GM18868 (cell line): ENCODE results near the gene CATSPER1.
A peak's percentile ranks its signal among the peaks of the same experiment; 100 is the strongest.
"Not testable (repeated sequence)": the region's sequence is repeated elsewhere in the genome, so short reads cannot be mapped to it uniquely, and the experiment has no call there.

ENCODE experiments used
- ATAC-seq: cut with Tn5 transposase; IDR thresholded peaks from one replicate; pipeline ENCODE4 v1.9.1; 2021; ENCODE audit warnings: mild to moderate bottlenecking, moderate library complexity; ENCODE audit not compliant: unreplicated experiment

CATSPER1 gene

DNA sequence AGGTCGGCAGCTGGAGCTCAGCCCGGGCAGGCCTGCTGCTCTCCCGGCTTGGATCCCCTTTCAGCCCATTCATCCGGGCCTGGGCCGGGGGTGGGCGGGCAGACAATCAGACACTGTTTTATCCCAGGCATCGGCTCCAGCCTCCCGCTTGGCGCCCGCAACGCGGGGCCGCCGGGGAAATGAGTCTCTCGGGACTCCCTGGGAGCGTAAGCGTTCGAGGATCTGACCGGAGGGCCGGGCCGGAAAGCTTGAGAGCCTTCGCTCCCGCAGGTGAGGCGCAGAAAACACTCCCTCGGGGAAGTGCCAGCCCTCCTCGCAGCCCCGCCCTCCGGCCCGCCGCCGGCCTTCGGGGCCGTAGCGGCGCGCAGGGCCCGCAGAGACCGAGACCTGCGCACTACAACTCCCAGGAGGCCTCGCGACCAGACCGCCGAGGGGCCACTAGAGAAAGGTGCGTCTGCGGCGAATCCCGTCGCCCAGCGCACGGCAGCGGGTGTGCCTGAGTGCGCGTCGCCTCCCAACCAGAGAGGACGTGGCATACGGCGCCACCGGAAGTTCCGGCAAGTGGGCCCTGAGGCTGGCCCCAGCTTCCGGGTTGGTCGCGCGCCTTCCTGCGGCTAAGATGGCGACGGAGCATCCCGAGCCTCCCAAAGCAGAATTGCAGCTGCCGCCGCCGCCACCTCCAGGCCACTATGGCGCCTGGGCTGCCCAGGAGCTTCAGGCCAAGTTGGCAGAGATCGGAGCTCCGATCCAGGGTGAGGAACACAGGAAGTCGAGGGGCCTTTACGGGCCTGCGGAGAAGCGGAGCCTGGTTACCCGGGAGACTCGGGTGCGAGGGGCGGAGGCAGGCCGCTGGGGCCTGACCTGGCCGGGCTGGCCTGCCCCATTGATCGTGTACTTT is 25.7 kb upstream of the CATSPER1 start, which contains the start of gene SF3B2:
Gene SF3B2 (plus strand): TSS at position 599 of the 898 bp plus-strand sequence. CDS start 21 bp downstream, at position 620.
- peak; percentile 94 for ATAC-seq

DNA sequence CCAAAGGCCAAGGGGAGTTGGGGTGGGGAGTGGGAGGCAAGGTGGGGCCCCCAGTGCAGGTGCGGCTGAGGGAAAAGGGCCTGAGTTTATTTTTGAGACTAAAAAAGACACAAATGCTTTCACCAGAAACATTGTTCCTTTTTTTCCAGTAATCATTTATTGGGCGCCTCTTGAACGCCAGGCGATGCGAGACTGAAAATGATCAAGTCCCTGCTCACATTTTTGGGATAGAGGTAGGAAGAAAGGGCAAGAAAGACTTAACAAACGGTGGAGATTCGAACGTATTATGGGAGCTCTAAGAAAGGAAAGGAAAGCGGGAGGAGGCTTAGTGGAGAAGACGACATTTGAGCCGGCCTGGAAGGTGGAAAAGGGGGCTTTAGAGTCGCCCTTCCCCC is 25.1 kb upstream of the CATSPER1 start:
- no peak for ATAC-seq

DNA sequence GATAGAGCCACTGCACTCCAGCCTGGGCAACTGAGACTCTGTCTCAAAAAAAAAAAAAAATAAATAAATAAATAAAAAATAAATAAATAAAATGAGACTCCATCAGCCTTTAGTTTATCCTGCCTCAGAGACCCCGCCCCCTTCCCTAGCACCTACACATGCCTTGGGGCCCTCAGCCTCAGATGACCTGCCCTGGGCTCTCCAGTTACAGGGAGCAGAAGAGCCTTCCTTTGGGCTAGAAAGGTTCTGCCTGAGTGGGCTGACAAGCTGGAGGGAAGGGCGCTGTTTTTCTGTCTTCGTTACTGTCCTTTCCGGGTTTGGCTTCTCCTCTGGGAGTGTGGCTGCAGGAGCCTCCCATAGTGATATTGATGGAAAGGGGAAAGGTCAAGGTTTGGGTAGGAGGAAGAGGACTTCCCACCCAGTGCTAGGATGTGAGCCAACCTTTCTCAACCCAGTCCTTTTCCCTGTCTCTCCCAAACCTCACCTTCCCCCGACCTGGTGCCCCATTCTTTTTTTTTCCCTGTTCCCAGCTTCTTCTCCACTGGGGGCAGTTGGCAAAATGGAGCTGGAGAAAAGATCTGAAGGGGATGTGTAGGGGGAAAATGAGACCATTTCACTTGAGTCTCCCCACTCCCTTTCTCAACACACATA is 24.4 kb upstream of the CATSPER1 start:
- no peak for ATAC-seq

DNA sequence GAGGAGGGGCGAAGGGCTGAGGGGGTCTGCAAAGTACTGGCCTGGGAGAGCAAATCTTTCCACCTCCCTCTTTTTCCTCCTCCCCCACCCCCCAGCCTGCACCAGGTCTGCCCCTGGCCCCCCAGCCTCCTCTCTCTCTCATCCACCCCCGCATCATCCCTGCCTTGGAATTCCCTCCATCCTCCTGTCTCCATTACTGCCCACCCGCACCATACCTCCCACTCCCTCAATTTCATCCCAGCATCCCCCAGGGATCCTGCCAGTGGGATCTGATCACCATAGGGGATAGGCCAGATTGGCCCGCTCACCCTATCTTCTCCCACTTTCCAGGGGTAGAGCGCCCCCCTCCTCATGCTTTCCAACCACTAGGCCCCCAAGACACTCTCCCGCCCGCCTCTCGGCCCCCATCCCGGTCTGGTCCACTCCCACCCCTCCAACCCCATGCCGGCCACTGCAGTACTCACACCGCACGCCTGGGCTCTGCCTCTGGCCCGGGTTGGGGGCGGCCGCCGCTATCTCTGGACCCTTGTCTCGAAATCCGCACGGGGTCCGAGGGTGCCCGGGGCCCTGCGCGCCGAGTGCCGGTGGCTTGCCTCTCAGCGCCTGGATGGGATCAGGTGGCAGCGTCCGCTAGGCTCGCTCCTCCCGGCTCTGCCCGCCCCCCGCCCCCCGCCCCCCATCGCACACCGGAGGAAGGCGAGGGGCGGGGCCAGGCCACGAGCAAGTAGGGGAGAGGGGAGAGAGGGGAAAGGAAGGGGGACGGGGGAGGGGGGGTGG is 22.5 kb upstream of the CATSPER1 start, which contains the start of gene GAL3ST3:
Gene GAL3ST3 (minus strand): TSS at position 615 of the 777 bp plus-strand sequence. CDS start 3,746 bp downstream, outside the sequence.
- no peak for ATAC-seq

DNA sequence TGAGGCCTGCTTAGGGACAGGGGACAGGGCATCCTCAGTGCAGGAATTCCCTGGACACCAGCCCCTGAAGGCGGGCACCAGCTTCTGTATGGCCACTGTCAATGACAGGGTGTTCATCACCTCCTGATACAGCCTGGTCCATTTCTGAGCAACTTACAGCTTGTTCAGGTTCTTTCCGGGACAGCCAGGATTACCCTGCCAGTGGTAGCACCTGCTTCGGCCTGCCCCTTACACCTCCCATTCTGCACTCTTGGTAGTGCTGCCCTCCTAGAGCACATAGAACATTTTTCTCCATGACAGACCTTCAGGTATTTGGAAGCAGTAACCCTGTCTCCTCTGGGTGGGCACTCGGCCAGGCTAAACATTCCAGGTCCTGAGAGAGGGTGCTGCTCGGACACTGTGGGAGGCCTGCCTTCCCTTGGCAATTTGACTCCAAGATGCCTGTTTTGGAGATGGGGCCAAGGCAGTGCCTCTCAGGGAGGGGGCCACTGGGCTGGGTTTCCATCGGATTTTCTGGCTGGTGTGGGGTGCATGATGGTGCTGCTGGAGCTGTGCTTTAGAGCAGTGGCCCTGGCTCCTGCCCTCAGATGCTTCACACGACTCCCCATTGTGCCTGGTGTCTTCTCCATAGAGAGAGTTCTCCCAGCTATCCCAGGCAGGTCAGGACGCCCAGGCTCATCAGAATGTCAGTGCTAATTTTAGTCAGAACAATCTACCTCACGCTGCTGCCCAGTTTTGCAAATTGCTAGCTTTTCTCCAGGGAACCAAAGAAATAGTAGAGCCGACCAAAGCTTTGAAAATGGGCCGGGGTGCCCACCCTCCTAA is 21.5 kb upstream of the CATSPER1 start:
- ATAC-seq = no peak

DNA sequence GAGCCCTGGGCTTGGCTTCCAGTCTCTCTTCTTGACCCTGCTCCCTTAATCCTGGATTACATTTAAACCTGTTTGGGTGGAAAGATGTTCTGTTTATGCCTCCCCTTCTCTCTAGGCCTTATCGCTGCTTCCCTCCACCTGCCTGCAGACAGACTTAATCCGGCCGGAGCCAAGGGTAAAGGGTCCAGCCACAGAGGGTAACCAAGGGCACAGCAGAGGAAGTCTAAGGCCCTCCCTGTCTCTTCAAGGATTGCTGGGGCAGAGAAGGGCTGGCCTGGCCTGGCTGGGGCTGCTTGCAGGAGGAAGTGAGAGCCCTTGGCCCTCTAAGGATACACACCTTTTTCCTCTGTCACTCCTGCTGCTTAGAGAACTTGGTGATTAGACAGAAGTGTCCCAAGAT is 20.6 kb upstream of the CATSPER1 start:
- ATAC-seq = no peak

DNA sequence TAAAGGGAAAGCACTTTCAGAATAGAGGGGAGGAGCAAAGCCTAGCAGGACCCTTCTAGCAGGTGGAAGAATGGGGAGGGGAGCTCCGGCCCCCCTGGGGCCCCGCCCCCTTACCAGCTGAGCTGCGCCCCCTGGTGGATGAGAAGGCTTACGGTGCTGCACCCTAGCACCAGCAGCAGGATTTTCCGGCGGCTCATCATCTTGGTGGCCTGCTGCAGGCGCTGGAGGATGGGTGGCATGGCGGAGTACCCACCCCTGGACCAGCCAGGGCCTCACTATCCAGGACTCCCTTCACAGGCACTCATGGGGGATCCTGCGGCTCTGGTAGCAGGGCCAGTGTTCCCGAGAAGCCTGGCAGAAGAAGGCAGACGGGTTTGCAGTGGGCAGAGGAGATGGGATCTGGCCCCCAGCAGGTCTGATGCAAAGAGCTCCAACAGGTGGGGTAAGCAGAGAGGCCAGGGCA is 18.9 kb upstream of the CATSPER1 start:
- no peak for ATAC-seq

DNA sequence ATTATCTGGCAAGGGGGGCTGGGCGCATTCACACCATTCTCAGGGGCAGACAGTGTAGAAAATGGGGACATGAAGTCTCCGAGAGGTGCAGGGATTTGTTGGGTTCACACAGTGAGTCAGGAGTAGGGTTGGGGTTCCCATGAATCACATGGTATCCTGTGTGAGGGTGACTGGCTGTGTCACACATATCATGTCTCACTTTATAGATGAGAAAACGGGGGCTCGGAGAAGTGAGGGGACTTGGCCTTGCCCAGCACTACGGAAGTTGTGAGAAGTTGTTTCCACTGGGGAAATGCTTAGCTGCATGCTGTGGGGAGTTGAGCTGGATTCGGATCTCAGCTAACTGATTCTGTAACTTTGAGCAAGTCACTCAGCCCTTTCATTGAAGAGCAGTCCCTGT is 18.5 kb upstream of the CATSPER1 start:
- no peak for ATAC-seq

DNA sequence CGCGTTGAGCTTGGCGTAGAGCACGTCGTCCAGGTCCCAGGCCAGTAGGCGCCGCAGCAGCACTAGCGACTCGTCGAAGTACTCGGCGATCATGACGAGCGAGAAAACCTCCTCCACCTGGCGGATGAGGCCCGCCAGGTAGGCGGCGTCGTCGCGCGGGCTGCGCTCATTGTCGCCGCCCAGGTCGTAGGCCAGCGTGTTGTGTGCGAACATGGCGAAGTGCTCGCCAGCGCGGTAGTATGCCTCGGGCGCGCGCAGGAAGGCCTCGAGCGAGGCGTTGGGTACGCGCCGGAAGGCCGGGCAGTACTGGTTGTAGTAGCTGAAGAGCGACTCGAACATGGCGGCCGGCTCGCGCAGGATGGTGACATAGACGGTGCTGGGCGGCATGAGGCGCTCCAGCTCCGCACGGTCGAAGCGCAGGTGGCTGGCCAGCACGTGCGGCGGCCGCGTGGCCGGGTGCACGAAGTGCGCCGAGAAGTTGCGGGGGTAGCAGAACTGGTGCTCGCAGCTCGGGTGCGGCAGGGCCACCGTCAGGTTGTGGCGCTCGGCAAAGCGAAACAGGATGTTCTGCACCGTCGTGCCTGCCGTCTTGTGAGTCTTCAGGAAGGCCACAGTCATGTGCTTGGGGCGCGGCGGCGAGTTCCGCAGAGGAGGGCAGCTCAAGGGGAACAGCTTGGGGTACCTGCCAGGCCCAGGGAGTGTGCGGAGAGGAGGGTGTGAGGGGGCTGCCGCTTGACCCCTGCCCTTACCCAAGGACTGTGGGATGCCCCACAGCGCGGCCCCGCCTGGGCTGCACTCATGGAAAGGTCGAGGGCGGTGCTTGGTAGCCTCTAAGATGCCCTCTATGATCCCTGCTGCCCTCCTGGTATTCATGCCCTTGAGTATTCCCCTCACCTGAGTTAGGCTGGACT is 17.0 kb upstream of the CATSPER1 start:
- ATAC-seq = no peak

DNA sequence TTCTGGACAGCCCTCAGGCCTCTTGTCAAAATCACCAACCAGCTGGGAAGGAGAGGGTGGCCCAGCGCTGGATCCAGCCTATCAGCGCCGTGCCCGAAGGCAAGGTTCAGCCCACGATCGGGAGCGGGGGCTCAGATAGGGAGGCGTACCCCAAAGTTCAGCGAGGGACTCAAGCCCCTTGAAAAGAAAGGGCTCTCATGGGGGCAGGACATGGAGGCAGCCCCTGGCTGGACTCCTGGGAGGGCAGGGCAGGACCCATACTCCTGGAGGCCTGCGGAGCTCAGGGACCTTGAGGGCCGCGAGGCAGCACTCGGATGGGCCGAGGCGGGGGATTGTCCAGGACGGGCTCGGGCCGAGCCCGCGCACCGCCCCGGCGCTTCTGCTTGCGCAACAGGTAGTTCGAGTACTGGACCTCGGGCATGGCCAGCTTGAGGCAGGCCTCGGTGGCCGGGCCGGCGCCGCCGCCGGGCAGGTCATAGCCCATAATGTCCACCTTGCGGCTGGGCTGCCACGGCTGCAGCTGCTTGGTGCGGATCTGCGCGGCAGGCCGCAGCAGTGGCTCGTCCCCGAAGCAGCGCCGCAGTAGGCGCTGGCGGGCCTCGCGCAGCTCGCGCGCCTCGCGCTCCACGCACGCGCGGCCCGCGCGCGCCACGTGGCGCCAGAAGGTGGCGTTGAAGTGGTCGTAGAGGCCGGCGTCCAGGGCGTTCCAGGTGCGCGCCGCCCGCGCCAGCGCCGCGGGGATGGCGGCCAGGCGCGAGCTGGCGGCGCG is 16.1 kb upstream of the CATSPER1 start:
- ATAC-seq = no peak

DNA sequence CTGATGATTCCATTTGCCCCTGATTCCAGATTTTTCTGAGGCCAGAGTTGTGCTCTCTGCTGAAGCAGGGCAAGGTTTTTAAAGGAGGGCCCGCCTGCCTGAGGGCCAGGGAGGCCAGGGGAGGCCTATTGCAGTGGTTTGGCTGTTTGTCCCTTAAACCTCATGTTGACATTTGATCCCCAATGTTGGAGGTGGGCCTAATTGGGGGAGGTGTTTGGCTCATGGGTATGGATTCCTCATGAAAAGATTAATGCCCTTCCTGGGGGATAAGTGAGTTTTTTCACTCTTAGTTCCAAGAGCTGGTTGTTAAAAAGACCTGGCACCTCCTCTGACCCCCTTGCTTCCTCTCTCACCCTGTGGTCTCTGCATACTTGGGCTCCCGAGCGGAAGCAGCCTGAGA is 13.5 kb upstream of the CATSPER1 start:
- ATAC-seq = no peak

DNA sequence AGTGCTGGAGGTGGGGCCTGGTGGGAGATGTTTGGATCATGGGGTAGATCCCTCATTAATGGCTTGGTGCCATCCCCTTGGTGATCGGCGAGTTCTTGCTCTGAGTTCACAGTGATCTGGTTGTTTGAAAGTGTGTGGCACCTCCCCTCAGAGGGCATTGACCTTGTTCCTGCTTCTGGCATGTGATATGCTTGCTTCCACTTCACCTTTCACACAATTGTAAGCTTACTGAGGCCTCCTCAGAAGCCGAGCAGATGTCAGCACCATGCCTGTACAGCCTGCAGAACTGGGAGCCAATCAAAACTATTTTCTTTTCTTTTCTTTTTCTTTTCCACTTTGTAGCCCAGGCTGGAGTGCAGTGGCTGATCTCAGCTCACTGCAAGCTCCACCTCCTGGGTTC is 11.0 kb upstream of the CATSPER1 start:
- no peak for ATAC-seq

DNA sequence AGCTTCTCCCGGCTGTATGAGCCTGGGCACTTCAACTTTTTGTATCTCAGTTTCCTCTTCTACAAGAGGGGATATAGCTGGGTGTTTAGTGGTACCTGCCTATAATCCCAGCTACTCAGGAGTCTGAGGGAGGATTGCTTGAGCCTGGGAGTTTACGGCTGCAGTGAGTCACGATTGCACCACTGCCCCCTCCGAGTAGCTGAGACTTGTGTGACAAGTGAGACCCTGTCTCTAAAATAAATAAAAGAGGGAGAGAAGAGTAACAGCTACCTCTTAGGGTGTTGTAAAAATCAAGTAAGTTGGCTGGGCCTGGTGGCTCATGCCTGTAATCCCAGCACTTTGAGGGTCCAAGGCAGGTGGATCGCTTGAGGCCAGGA is 10.0 kb upstream of the CATSPER1 start:
- ATAC-seq = no peak

DNA sequence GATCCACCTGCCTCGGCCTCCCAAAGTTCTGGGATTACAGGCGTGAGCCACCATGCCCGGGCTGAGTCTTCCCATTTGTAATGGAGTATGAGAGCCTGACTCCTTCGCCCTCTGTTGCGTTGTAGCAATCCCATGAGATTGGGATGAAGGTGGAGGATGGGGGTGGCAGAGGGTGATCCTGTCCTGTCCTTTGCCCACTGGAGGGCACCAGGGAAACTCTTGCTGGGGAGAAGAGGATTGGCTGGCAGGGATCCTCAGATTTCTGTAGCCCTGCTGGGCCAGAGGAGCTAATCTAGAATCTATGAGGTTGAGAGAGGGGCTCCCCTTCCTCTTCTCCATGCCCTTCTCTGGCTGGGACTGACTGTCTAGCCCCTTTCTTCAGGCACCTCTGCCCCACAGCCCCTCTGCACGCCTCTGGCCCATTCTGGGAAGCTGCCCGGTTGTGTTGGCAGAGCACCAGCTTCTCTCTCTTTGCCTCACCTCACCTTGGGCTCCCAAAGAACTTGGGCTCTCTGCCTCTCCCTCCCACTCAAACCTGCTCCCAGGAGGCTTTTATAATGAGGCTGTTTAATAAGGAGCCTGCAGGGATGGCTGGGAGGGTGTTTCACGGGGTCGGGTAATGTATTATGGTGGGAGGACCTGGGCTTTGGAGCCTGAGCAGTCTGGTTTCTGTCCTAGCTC is 9.5 kb upstream of the CATSPER1 start:
- ATAC-seq = no peak

DNA sequence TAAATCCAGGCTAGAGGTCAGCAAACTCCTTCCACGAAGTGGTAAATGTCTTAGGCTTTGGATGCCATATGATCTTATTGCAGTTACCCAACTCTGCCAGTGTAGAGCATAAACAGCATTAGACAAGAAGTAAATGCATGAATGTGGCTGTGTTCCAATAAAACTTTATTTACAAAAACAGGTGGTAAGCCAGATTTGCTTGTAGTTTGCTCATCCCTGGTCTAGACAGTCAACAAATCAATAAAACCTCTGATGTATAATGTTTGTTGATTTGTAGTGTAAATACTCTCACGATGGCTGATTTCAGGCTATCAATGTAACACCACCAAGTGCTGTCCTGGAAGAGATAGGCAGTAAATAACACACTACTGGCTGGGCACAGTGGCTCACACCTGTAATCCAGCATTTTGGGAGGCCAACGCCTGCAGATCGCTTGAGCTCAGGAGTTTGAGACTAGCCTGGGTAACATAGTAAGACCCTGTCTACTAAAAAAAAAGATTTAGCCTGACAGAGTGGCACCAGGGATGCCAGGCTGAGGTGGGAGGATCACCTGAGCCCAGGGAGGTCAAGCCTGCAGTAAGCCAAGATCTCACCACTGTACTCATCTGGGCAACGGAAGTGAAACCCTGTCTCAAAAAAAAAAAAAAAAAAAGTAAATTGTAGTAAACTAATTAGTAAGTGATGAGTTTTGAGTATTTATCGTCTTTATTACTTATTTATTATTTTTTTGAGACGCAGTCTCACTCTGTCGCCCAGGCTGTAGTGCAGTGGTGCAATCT is 6.9 kb upstream of the CATSPER1 start:
- no peak for ATAC-seq

DNA sequence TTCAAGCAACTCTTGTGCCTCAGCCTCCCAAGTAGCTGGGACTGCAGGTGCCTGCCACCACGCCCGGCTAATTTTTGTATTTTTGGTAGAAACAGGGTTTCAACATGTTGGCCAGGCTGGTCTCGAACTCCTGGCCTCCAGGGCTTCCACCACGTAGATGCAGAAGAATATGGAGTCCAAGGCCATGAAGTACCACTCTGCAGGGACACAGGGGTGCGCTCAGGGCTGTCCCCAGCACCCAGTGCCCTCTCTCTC is 3.2 kb downstream of the CATSPER1 start:
- ATAC-seq = not testable (repeated sequence)

DNA sequence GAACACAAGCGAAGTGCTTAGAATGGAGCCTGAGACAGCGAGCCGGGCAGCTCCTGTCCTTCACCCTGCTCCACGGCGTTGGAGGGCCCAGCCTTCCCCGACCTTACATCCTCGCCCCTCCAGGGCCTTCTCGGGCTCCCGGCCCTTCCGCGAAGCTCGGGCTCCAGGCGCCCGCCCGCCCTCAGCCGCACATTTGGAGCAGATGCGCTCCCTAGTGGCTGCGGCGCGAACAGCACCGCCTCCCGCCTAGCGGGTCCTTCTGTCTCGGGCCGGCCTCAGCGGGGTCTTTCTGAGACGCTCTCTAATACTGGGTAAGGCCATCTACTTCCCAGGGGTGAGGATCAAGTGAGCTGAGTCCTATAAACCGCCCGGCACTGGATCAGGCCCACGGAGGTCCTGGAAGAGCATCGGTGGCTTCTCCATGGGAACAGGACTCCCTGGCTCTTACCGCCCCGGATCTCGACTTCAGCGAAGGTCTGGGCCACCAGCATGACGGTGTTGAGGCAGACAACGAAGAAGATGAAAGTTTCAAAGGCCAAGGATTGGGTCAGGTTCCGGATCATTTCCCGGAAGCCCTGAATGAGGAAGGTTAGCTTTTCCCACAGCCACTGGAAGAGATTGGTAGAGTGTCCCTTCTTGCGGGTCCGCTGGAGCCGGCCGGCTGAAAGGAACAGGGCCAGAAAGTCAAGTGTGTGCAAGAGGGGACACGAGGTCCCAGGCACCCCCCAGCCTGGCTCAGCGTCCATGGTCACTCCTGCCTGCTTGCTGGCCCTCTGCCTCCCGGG is 3.7 kb downstream of the CATSPER1 start:
- ATAC-seq = no peak
